ENCODE results near the gene EGFR.

EGFR gene

GRCh38 chr7:55174456-55174855 lies 155.6 kb downstream of the EGFR start:
- Histone ChIP-seq H3K4me3 (no peak overlapping the region), H3K27ac (no peak overlapping the region)
- no peak for TF ChIP-seq CTCF (IDR thresholded peaks at IDR 0.05)
- no peak for DNase-seq (ENCODE audit: low spot score)

GRCh38 chr7:55174856-55175255 lies 156.0 kb downstream of the EGFR start:
- TF ChIP-seq CTCF (IDR thresholded peaks at IDR 0.05), result no peak
- Histone ChIP-seq H3K4me3 (no peak overlapping the region), H3K27ac (no peak overlapping the region)
- DNase-seq (ENCODE audit: low spot score), result no peak

GRCh38 chr7:55177068-55177530 lies 158.3 kb downstream of the EGFR start:
- Histone ChIP-seq H3K4me3 (peak overlapping the region; percentile 2), H3K27ac (peak overlapping the region; percentile 51 to 65)
- DNase-seq (ENCODE audit: low spot score), result no peak
- TF ChIP-seq CTCF (IDR thresholded peaks at IDR 0.05), result no peak

- Histone ChIP-seq H3K27ac (peak overlapping the region; percentile 51 to 65), H3K4me3 (peak overlapping the region; percentile 2)
- no peak for TF ChIP-seq CTCF (IDR thresholded peaks at IDR 0.05)
- DNase-seq (ENCODE audit: low spot score), result no peak
These were observed 158.9 kb downstream of the EGFR start for GRCh38 chr7:55177589-55178261.

GRCh38 chr7:55178292-55178862 lies 159.6 kb downstream of the EGFR start:
- TF ChIP-seq CTCF (IDR thresholded peaks at IDR 0.05), result no peak
- H3K4me3 ChIP-seq, result no peak overlapping the region

GRCh38 chr7:55178863-55179773 lies 160.3 kb downstream of the EGFR start:
- Histone ChIP-seq H3K4me3 (no peak overlapping the region), H3K27ac (peak overlapping the region in 1 of 2 donors; percentile 10)
- DNase-seq (ENCODE audit: low spot score), result no peak
- TF ChIP-seq CTCF (IDR thresholded peaks at IDR 0.05), result no peak

More at GRCh38 chr7:55178292-55178862, 159.6 kb downstream of the EGFR start:
- H3K27ac ChIP-seq, result peak overlapping the region; percentile 51 to 65
- no peak for DNase-seq (ENCODE audit: low spot score)

Data from coronary artery (tissue), 2 donors.